Stimulated activated CD4-positive, alpha-beta T cell treated with anti-CD3 and anti-CD28 coated beads, Interleukin-1b, Interleukin-23, amount 100 ng/mL, for 1 hour (primary cell): ENCODE measurements around the gene SNX9.
"Not testable (repeated sequence)": the region's sequence is repeated elsewhere in the genome, so short reads cannot be mapped to it uniquely, and the experiment has no call there.

Experiments
- DNase-seq, 2 donors: peaks; one replicate each; pipeline ENCODE4 v3.0.0-alpha.2; 2020; ENCODE audit warnings: low read depth in 2 of 2

Gene SNX9

GRCh38 chr6:157858664-157859063 lies 35.6 kb downstream of the SNX9 start:
- DNase-seq: not testable (repeated sequence)

GRCh38 chr6:157859775-157860504 lies 36.9 kb downstream of the SNX9 start:
- no peak for DNase-seq

- no peak for DNase-seq
Measured at GRCh38 chr6:157860505-157860991, 37.5 kb downstream of the SNX9 start.

- no peak for DNase-seq
Measured at GRCh38 chr6:157861184-157861583, 38.1 kb downstream of the SNX9 start.

- no peak for DNase-seq
Measured at GRCh38 chr6:157861814-157862213, 38.8 kb downstream of the SNX9 start.

- no peak for DNase-seq
Measured at GRCh38 chr6:157862706-157863105, 39.7 kb downstream of the SNX9 start.

GRCh38 chr6:157864185-157864761 lies 41.2 kb downstream of the SNX9 start:
- DNase-seq: no peak

GRCh38 chr6:157865249-157865648 lies 42.2 kb downstream of the SNX9 start:
- DNase-seq: no peak

- DNase-seq: no peak
Measured at GRCh38 chr6:157867155-157867559, 44.1 kb downstream of the SNX9 start.

- DNase-seq: no peak
Measured at GRCh38 chr6:157867981-157868380, 44.9 kb downstream of the SNX9 start.

- DNase-seq: no peak
Measured at GRCh38 chr6:157868835-157869234, 45.8 kb downstream of the SNX9 start.

- no peak for DNase-seq
Measured at GRCh38 chr6:157869673-157870302, 46.7 kb downstream of the SNX9 start.

- DNase-seq: peak; percentile 67 to 81
Measured at GRCh38 chr6:157873735-157874344, 50.8 kb downstream of the SNX9 start.

- no peak for DNase-seq
Measured at GRCh38 chr6:157877149-157877548, 54.1 kb downstream of the SNX9 start.

GRCh38 chr6:157877573-157878438 lies 54.8 kb downstream of the SNX9 start:
- DNase-seq: no peak

GRCh38 chr6:157879034-157879872 lies 56.2 kb downstream of the SNX9 start:
- DNase-seq: no peak

- DNase-seq: no peak
Measured at GRCh38 chr6:157879873-157880254, 56.8 kb downstream of the SNX9 start.

- no peak for DNase-seq
Measured at GRCh38 chr6:157880534-157880933, 57.5 kb downstream of the SNX9 start.

GRCh38 chr6:157881342-157881741 lies 58.3 kb downstream of the SNX9 start:
- DNase-seq: no peak

- no peak for DNase-seq
Measured at GRCh38 chr6:157884756-157885155, 61.7 kb downstream of the SNX9 start.
